Endothelial cell of umbilical vein (primary cell): Measurements from ENCODE around the gene NEK6. TPM values are rescaled to one million over a fixed set of nuclear protein-coding genes. Genes with fewer than 3 reads are reported as not detected.

Experiments used
- BruUV-seq: library from RNA; stranded (reverse); fragments of 400-500 nt; replicated peaks from 2 replicates; lab custom pipeline; 2021; lab: Mats Ljungman, UMichigan
- CTCF ChIA-PET: fragments of 300-600, 350-600 bp; sonication (Branson Sonifier 250); formaldehyde crosslinking; loops from one replicate; lab custom pipeline; 2021; ENCODE audit warnings: antibody characterized with exemption, inconsistent platforms; lab: Charles Lee
- POLR2A ChIA-PET: fragments of 300-600, 350-600 bp; sonication (Branson Sonifier 250); formaldehyde crosslinking; loops from one replicate; lab custom pipeline; 2021; ENCODE audit warnings: antibody characterized with exemption, inconsistent platforms; lab: Charles Lee
- DNase-seq: peaks from one replicate; pipeline ENCODE4 v3.0.0-alpha.2; 2011; ENCODE audit warnings: low read depth, low spot score
- FAIRE-seq: peaks from 2 replicates; lab custom pipeline; 2011; peaks lifted over from hg19 to GRCh38; lab: Jason Lieb, UNC
- H2AFZ ChIP-seq: 2 replicates; pipeline ENCODE4 v1.6.0; 2012; ENCODE audit warnings: low read depth, low read length, control low read depth, inconsistent platforms
- H3K27ac ChIP-seq: 2 replicates; pipeline ENCODE4 v1.5.1; 2011; ENCODE audit warnings: low read depth, mild to moderate bottlenecking, control low read depth, low read length, moderate library complexity; ENCODE audit not compliant: insufficient read depth
- H3K27me3 ChIP-seq, 2 experiments: 2 replicates each; pipeline versions ENCODE4 v1.6.0 to v1.6.1; 2011; ENCODE audit warnings: low read length in 2 of 2, mixed read lengths in 1 of 2; ENCODE audit not compliant: control insufficient read depth in 2 of 2, insufficient read depth in 2 of 2
- H3K36me3 ChIP-seq, 2 experiments: 2 replicates in 1 of 2; 3 replicates in 1 of 2; pipeline ENCODE4 v1.5.1; 2011; ENCODE audit warnings: low read length in 2 of 2, mild to moderate bottlenecking in 1 of 2, moderate library complexity in 1 of 2; ENCODE audit not compliant: control insufficient read depth in 2 of 2, insufficient read depth in 2 of 2; ENCODE audit errors: extremely low read depth in 1 of 2
- H3K4me1 ChIP-seq: 3 replicates; pipeline ENCODE4 v1.5.1; 2011; ENCODE audit warnings: mild to moderate bottlenecking, low read length; ENCODE audit not compliant: control insufficient read depth, insufficient read depth; ENCODE audit errors: extremely low read depth
- H3K4me2 ChIP-seq: 2 replicates; pipeline ENCODE4 v1.6.1; 2011; ENCODE audit warnings: low read length, control low read depth, mixed read lengths; ENCODE audit not compliant: insufficient read depth
- H3K4me3 ChIP-seq, 3 experiments: fragments of 200-600 bp in 1 of 3; sonication (generic), shearing (Covaris generic) in 1 of 3; replicated peaks in 1 of 3; 2 replicates each; pipeline ENCODE4 v1.5.1; 2011 to 2016; ENCODE audit warnings: control low read depth in 3 of 3, low read length in 3 of 3, mild to moderate bottlenecking in 2 of 3, inconsistent platforms in 1 of 3, low read depth in 1 of 3, moderate library complexity in 1 of 3; ENCODE audit not compliant: insufficient read depth in 1 of 3
- H3K79me2 ChIP-seq: 2 replicates; pipeline ENCODE4 v1.6.0; 2012; ENCODE audit warnings: low read length, inconsistent platforms; ENCODE audit not compliant: control insufficient read depth, insufficient read depth
- H3K9ac ChIP-seq: replicated peaks from 2 replicates; pipeline ENCODE3; 2011; ENCODE audit warnings: low read length, control low read depth; ENCODE audit not compliant: insufficient read depth; ENCODE audit errors: extremely low read depth
- H3K9me1 ChIP-seq: replicated peaks from 3 replicates; pipeline ENCODE4 v1.6.0; 2011; ENCODE audit warnings: mild to moderate bottlenecking, low read length; ENCODE audit not compliant: control insufficient read depth, insufficient read depth; ENCODE audit errors: extremely low read depth
- H3K9me3 ChIP-seq: replicated peaks from 2 replicates; pipeline ENCODE4 v1.5.1; 2012; ENCODE audit warnings: low read length, inconsistent platforms; ENCODE audit not compliant: control insufficient read depth, insufficient read depth
- H4K20me1 ChIP-seq: replicated peaks from 2 replicates; pipeline ENCODE3; 2011; ENCODE audit warnings: mild to moderate bottlenecking, low read length; ENCODE audit not compliant: control insufficient read depth, insufficient read depth; ENCODE audit errors: extremely low read depth
- CTCF ChIP-seq, 2 donors: IDR thresholded peaks; 1 replicate in 1 of 2; 2 replicates in 1 of 2; pipeline ENCODE4 v1.5.1; 2011; ENCODE audit warnings: low read length in 2 of 2, mild to moderate bottlenecking in 2 of 2, moderate library complexity in 2 of 2, control low read depth in 1 of 2, inconsistent platforms in 1 of 2, low read depth in 1 of 2; ENCODE audit not compliant: insufficient read depth in 1 of 2; ENCODE audit errors: extremely low read depth in 1 of 2
- EZH2 ChIP-seq: IDR thresholded peaks from 2 replicates; pipeline ENCODE4 v1.6.1; 2012; ENCODE audit warnings: borderline replicate concordance, low read depth, mild to moderate bottlenecking, moderate library complexity, low read length, inconsistent platforms; ENCODE audit not compliant: severe bottlenecking
- FOS ChIP-seq: IDR thresholded peaks from 2 replicates; pipeline ENCODE4 v1.6.1; 2011; ENCODE audit warnings: mild to moderate bottlenecking, low read length, moderate library complexity, borderline replicate concordance; ENCODE audit not compliant: insufficient read depth
- GATA2 ChIP-seq: IDR thresholded peaks from 2 replicates; pipeline ENCODE4 v1.7.0; 2011; ENCODE audit warnings: low read depth, mild to moderate bottlenecking, moderate library complexity, mixed read lengths, low read length; ENCODE audit not compliant: insufficient read length, insufficient read depth
- JUN ChIP-seq: IDR thresholded peaks from 2 replicates; pipeline ENCODE4 v1.6.1; 2011; ENCODE audit warnings: borderline replicate concordance, low read depth; ENCODE audit not compliant: insufficient read length, insufficient read depth
- MAX ChIP-seq: IDR thresholded peaks from 2 replicates; pipeline ENCODE4 v1.6.1; 2011; ENCODE audit not compliant: insufficient read depth, insufficient read length
- MYC ChIP-seq: IDR thresholded peaks from one replicate; pipeline ENCODE4 v1.6.1; 2011; ENCODE audit warnings: mild to moderate bottlenecking, low read depth, low read length
- POLR2A ChIP-seq: IDR thresholded peaks from 2 replicates; pipeline ENCODE4 v1.6.1; 2012; ENCODE audit warnings: low read depth, mild to moderate bottlenecking, control low read depth, low read length
- POLR2AphosphoS5 ChIP-seq: IDR thresholded peaks from 2 replicates; pipeline ENCODE4 v1.6.1; 2012; ENCODE audit warnings: low read depth, mild to moderate bottlenecking, control low read depth, low read length, moderate library complexity; ENCODE audit not compliant: insufficient read depth
- dilution Hi-C: fragments of 300-500 bp; cut with MboI; formaldehyde crosslinking; loops from one replicate; pipeline ENCODE4 v1.15.0; 2019; ENCODE audit warnings: low sequenced_read_pairs; ENCODE audit not compliant: extremely low pct_ligation_motif_present
- intact Hi-C: fragments of 100-400 bp; cut with micrococcal nuclease; formaldehyde crosslinking; loops from one replicate; pipeline ENCODE4 v1.10.0; 2022
- polyA plus RNA-seq, 4 experiments: library from polyadenylated mRNA; depleted of rRNA in 3 of 4; stranded (reverse) in 3 of 4; unstranded in 1 of 4; fragments of >200 nt; gene quantifications; 2 replicates each; pipeline versions ENCODE4 v1.2.1 to v1.2.3, GENCODE V29; 2011 to 2012; ENCODE audit warnings: missing spikeins in 1 of 4
- total RNA-seq: library from RNA; stranded (reverse); gene quantifications from 2 replicates; pipeline ENCODE4 v1.2.3, GENCODE V29; 2021

The NEK6 gene
- total and polyA plus RNA-seq, 2 donors (not counting 3 experiments of a cell fraction or from before 2014, with no cell fraction given): 64.3 to 67.1 TPM

- no TSS peak for BruUV-seq
- peaks cover 3 to 17% of the 10 kb centered on the region in 2 experiments for H3K36me3 ChIP-seq
- H3K27me3 ChIP-seq: no peaks in the 10 kb centered on the region
- intact Hi-C loops (loop anchor here (1.0 to 2.0 kb wide), 5 partner anchors 12 to 176 kb away; no protein-coding TSS in a partner anchor), dilution Hi-C loops (loop anchor here (25.0 kb wide), 1 partner anchor 97 kb away; no protein-coding TSS in a partner anchor)
- H3K27ac ChIP-seq: peak overlapping the region; percentile 84
- no peaks in the 10 kb centered on the region for H3K9me1 ChIP-seq
- H3K9ac ChIP-seq: peak overlapping the region; percentile 40
- peaks cover 31% of the 10 kb centered on the region for H3K4me1 ChIP-seq
- no peak for TF ChIP-seq GATA2
- H4K20me1 ChIP-seq: no peaks in the 10 kb centered on the region
- POLR2A ChIA-PET: no interaction called here
- no peak overlapping the region for H2AFZ ChIP-seq
- FAIRE-seq: no peak
- H3K79me2 ChIP-seq: peaks cover 44% of the 10 kb centered on the region
- CTCF ChIA-PET: interaction anchor here (1.5 to 1.9 kb wide), 3 partner anchors 12 to 182 kb away, joined by 3 to 10 read pairs (median 8); no protein-coding TSS in a partner anchor
- no peak for DNase-seq
- no peak overlapping the region for H3K4me2 ChIP-seq
- H3K9me3 ChIP-seq: no peaks in the 10 kb centered on the region
- H3K4me3 ChIP-seq: no peak overlapping the region
Measured at GRCh38 chr9:124308606-124309491, 51.1 kb downstream of the NEK6 start.

- peak overlapping the region; percentile 84 for H3K27ac ChIP-seq
- peak overlapping the region; percentile 45 for H3K9ac ChIP-seq
- H3K4me3 ChIP-seq: no peak overlapping the region
- no peak overlapping the region for H2AFZ ChIP-seq
- POLR2A ChIA-PET: no interaction called here
- dilution Hi-C loops (loop anchor here (25.0 kb wide), 1 partner anchor 97 kb away; no protein-coding TSS in a partner anchor), intact Hi-C loops (loop anchor here (1.0 to 2.0 kb wide), 5 partner anchors 12 to 177 kb away; no protein-coding TSS in a partner anchor)
- DNase-seq (peak; percentile 97), FAIRE-seq (peak; percentile 99)
- no peaks in the 10 kb centered on the region for H3K9me3 ChIP-seq
- H3K79me2 ChIP-seq: peaks cover 44% of the 10 kb centered on the region
- CTCF ChIA-PET: interaction anchor here (1.5 to 1.9 kb wide), 3 partner anchors 12 to 183 kb away, joined by 3 to 10 read pairs (median 8); no protein-coding TSS in a partner anchor
- peaks cover 31% of the 10 kb centered on the region for H3K4me1 ChIP-seq
- H3K9me1 ChIP-seq: no peaks in the 10 kb centered on the region
- no peak overlapping the region for H3K4me2 ChIP-seq
- no peak for TF ChIP-seq EZH2
- peak; percentile 11 for TF ChIP-seq GATA2
- peak; percentile 44 for TF ChIP-seq MYC
- no peak for TF ChIP-seq POLR2A
- TF ChIP-seq JUN: peak; percentile 98
- peak; percentile 97 for TF ChIP-seq POLR2AphosphoS5
- TF ChIP-seq CTCF (IDR thresholded peaks at IDR 0.05; ENCODE audit: extremely low read depth in 1 of 2, insufficient read depth in 1 of 2, low read depth in 1 of 2, low read length in 2 of 2): no peak
- TF ChIP-seq FOS: peak; percentile 99
- TF ChIP-seq MAX: peak; percentile 14
- no peaks in the 10 kb centered on the region for H3K27me3 ChIP-seq
- BruUV-seq: no TSS peak
- H4K20me1 ChIP-seq: no peaks in the 10 kb centered on the region
- H3K36me3 ChIP-seq: peaks cover 4 to 23% of the 10 kb centered on the region in 2 experiments
Measured at GRCh38 chr9:124309667-124310084, 51.9 kb downstream of the NEK6 start.
